A549 (cell line): ENCODE data around the gene YIF1B. TPM values are rescaled to one million over a fixed set of nuclear protein-coding genes. Genes with fewer than 3 reads are reported as not detected.

ENCODE experiments used
- ATAC-seq, 2 experiments: fragments of 200-7000 bp in 1 of 2; fragments of >200 bp in 1 of 2; cut with Nextera tagmentation in 1 of 2; cut with Tn5 transposase in 1 of 2; 3 replicates each; pipeline versions ENCODE4 v1.8.0 to v1.9.1; 2018 to 2020; ENCODE audit warnings: mild to moderate bottlenecking in 1 of 2, moderate library complexity in 1 of 2
- CTCF ChIA-PET: fragments of 300-600 bp; sonication (Branson Sonifier 250); formaldehyde crosslinking; extraction: SDS; loops from one replicate; lab custom pipeline; 2021; ENCODE audit warnings: antibody characterized with exemption, inconsistent platforms; lab: Yijun Ruan, JAX
- POLR2A ChIA-PET: fragments of 350-600 bp; formaldehyde crosslinking; extraction: SDS; loops from one replicate; lab custom pipeline; 2021; ENCODE audit warnings: antibody characterized with exemption, inconsistent platforms; lab: Yijun Ruan, JAX
- DNase-seq, 2 experiments: peaks; one replicate each; pipeline versions ENCODE4 v3.0.0 to v3.0.0-alpha.2; 2011 to 2016; ENCODE audit warnings: low read depth in 1 of 2, low spot score in 1 of 2
- FAIRE-seq: peaks from 2 replicates; lab custom pipeline; 2011; peaks lifted over from hg19 to GRCh38; lab: Jason Lieb, UNC
- H3K27ac ChIP-seq, 2 experiments: fragments of >200 bp; sonication (Bioruptor Twin); formaldehyde crosslinking; 3 replicates each; pipeline ENCODE4 v1.5.1; 2016 to 2017
- H3K4me1 ChIP-seq: fragments of >200 bp; sonication (Bioruptor Twin); formaldehyde crosslinking; 3 replicates; pipeline ENCODE4 v1.6.1; 2016
- H3K4me2 ChIP-seq: fragments of >200 bp; sonication (Bioruptor Twin); formaldehyde crosslinking; 3 replicates; pipeline ENCODE4 v1.6.1; 2016
- H3K4me3 ChIP-seq: fragments of >200 bp; sonication (Bioruptor Twin); formaldehyde crosslinking; 3 replicates; pipeline ENCODE4 v1.5.1; 2016
- H3K9me3 ChIP-seq: fragments of >200 bp; sonication (Bioruptor Twin); formaldehyde crosslinking; 3 replicates; pipeline ENCODE4 v1.6.1; 2016
- CBX2 ChIP-seq: fragments of 200-600 bp; sonication (generic); IDR thresholded peaks from 2 replicates; pipeline ENCODE4 v1.6.1; 2016; ENCODE audit warnings: low read depth, mild to moderate bottlenecking, borderline replicate concordance
- CHD4 ChIP-seq: fragments of 200-600 bp; sonication (generic); IDR thresholded peaks from 2 replicates; pipeline ENCODE4 v1.6.1; 2016; ENCODE audit warnings: antibody characterized with exemption, mild to moderate bottlenecking, borderline replicate concordance
- EHMT2 ChIP-seq: fragments of 200-600 bp; sonication (generic); IDR thresholded peaks from 2 replicates; pipeline ENCODE4 v1.6.1; 2016; ENCODE audit warnings: antibody characterized with exemption, low read depth, mild to moderate bottlenecking, moderate library complexity
- FOSB ChIP-seq: fragments of 250-450 bp; sonication (Bioruptor Pico); IDR thresholded peaks from 2 replicates; pipeline ENCODE4 v1.5.0; 2020; ENCODE audit warnings: mild to moderate bottlenecking, moderate library complexity
- FOXS1 ChIP-seq: fragments of 250-450 bp; sonication (Bioruptor Pico); IDR thresholded peaks from 2 replicates; pipeline ENCODE4 v1.5.0; 2020; ENCODE audit warnings: mild to moderate bottlenecking, moderate library complexity
- GATA3 ChIP-seq: IDR thresholded peaks from 2 replicates; pipeline ENCODE4 v1.6.1; 2012; ENCODE audit warnings: borderline replicate concordance
- HDAC2 ChIP-seq: fragments of 200-600 bp; sonication (generic); IDR thresholded peaks from 2 replicates; pipeline ENCODE4 v1.6.1; 2016
- HOXB13 ChIP-seq: fragments of 250-450 bp; sonication (Bioruptor Pico); IDR thresholded peaks from 2 replicates; pipeline ENCODE4 v1.5.0; 2020; ENCODE audit warnings: low read depth, mild to moderate bottlenecking, moderate library complexity
- JUN ChIP-seq, 2 experiments: fragments of >200 bp; sonication (Bioruptor Twin); formaldehyde crosslinking; IDR thresholded peaks; 2 replicates in 1 of 2; 3 replicates in 1 of 2; pipeline ENCODE4 v1.6.1; 2016 to 2017
- JUNB ChIP-seq: fragments of >200 bp; sonication (Bioruptor Twin); formaldehyde crosslinking; IDR thresholded peaks from 2 replicates; pipeline ENCODE4 v1.6.1; 2016
- KDM5A ChIP-seq: fragments of 200-600 bp; sonication (generic); IDR thresholded peaks from 2 replicates; pipeline ENCODE4 v1.6.1; 2016; ENCODE audit warnings: antibody characterized with exemption, mild to moderate bottlenecking
- MAZ ChIP-seq: fragments of 150-350 bp; IDR thresholded peaks from 2 replicates; pipeline ENCODE4 v1.6.1; 2014; ENCODE audit warnings: antibody characterized with exemption, low read depth, low read length, borderline replicate concordance
- NFE2L2 ChIP-seq: fragments of 150-350 bp; conservative IDR thresholded peaks from 2 replicates; pipeline ENCODE4 v1.6.1; 2014; ENCODE audit warnings: low read length
- NPAS2 ChIP-seq: fragments of 250-450 bp; sonication (Bioruptor Pico); IDR thresholded peaks from 2 replicates; pipeline ENCODE4 v1.8.0; 2022; ENCODE audit warnings: mild to moderate bottlenecking, moderate library complexity, borderline replicate concordance
- NR3C1 ChIP-seq: fragments of >200 bp; sonication (Bioruptor Twin); formaldehyde crosslinking; IDR thresholded peaks from 3 replicates; pipeline ENCODE4 v1.6.1; 2017
- POLR2A ChIP-seq: IDR thresholded peaks from 2 replicates; pipeline ENCODE4 v1.6.1; 2012; ENCODE audit warnings: mild to moderate bottlenecking, low read length
- POLR2AphosphoS2 ChIP-seq: conservative IDR thresholded peaks from 2 replicates; pipeline ENCODE4 v1.6.1; 2012; ENCODE audit warnings: low read length, improper control_type of control experiment, inconsistent platforms
- RARB ChIP-seq: fragments of 250-450 bp; sonication (Bioruptor Pico); IDR thresholded peaks from 2 replicates; pipeline ENCODE4 v1.8.0; 2021; ENCODE audit warnings: mild to moderate bottlenecking, moderate library complexity
- SMC3 ChIP-seq: fragments of >200 bp; sonication (Bioruptor Twin); formaldehyde crosslinking; IDR thresholded peaks from 3 replicates; pipeline ENCODE4 v1.6.1; 2018; ENCODE audit warnings: inconsistent platforms
- SREBF2 ChIP-seq: fragments of 450-650 bp; IDR thresholded peaks from 2 replicates; pipeline ENCODE4 v1.6.1; 2014; ENCODE audit warnings: mild to moderate bottlenecking, moderate library complexity
- TFCP2L1 ChIP-seq: fragments of 250-450 bp; sonication (Bioruptor Pico); IDR thresholded peaks from 2 replicates; pipeline ENCODE4 v1.5.0; 2021; ENCODE audit warnings: mild to moderate bottlenecking
- ZC3H11A ChIP-seq: fragments of 450-650 bp; IDR thresholded peaks from 2 replicates; pipeline ENCODE4 v1.6.1; 2014; ENCODE audit warnings: antibody characterized with exemption, mild to moderate bottlenecking
- ZFP36 ChIP-seq: fragments of 450-650 bp; IDR thresholded peaks from 2 replicates; pipeline ENCODE4 v1.6.1; 2014; ENCODE audit warnings: borderline replicate concordance; ENCODE audit not compliant: partially characterized antibody
- ZNF302 ChIP-seq: fragments of 250-450 bp; sonication (Bioruptor Pico); IDR thresholded peaks from 2 replicates; pipeline ENCODE4 v1.9.0; 2021; ENCODE audit warnings: inconsistent platforms, mild to moderate bottlenecking, moderate library complexity
- WGBS: methylation state at CpG from one replicate; pipeline ENCODE4 v1.1.6; 2017; ENCODE audit errors: missing lambda C conversion rate; 5-methylcytosine and 5-hydroxymethylcytosine counted together
- polyA plus RNA-seq, 4 experiments: library from polyadenylated mRNA; depleted of rRNA in 3 of 4; stranded (reverse); fragments of >200 nt; fragmentation: RNase III in 1 of 4; extraction: RNeasy Plus Mini Kit Qiagen cat#74134 plus additional on column Dnase treatment in 1 of 4; gene quantifications; 2 replicates in 3 of 4; 3 replicates in 1 of 4; pipeline ENCODE4 v1.2.3, GENCODE V29; 2011 to 2017
- TF ChIP-seq, protein P1 (sequence below): fragments of >200 bp; sonication (Bioruptor Twin); formaldehyde crosslinking; IDR thresholded peaks from 2 replicates; pipeline ENCODE4 v1.6.1; 2016
- TF ChIP-seq, protein P2 (sequence below): IDR thresholded peaks from 2 replicates; pipeline ENCODE4 v1.6.1; 2012
- TF ChIP-seq, protein P3 (sequence below): fragments of 450-650 bp; IDR thresholded peaks from 2 replicates; pipeline ENCODE4 v1.6.1; 2014; ENCODE audit warnings: antibody characterized with exemption
- TF ChIP-seq, protein P4 (sequence below): fragments of 200-600 bp; sonication (generic); IDR thresholded peaks from 2 replicates; pipeline ENCODE4 v1.6.1; 2016; ENCODE audit warnings: antibody characterized with exemption, mild to moderate bottlenecking, moderate library complexity
- TF ChIP-seq, protein P5 (sequence below): fragments of 250-450 bp; sonication (Bioruptor Pico); IDR thresholded peaks from 2 replicates; pipeline ENCODE4 v1.5.0; 2020; ENCODE audit warnings: low read depth, mild to moderate bottlenecking, moderate library complexity

YIF1B gene
- polyA plus RNA-seq, 2 of the 4 experiments (the other 2 are of a cell fraction): 75.5 to 100 TPM

DNA sequence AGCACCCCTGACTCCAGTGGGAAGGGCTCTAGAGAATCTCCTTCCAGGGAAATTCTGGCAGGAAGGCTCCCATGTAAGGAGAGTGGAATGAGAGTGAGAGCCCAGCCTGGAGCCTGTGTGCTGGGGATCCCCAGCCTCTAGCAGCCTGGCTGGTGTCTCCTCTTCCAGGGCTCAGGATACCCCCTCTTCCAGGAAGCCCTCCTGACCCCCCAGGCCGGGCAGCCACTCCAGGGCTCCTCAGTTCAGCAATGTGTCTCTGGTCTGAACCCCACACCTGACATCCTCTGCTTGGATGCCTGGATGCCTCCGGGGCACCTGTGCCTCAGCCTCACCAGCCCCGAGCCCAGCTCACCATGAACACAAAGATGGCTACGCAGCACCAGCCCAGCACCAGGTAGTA, 8.7 kb downstream of the YIF1B start:
- no peak for DNase-seq
- no peak for ATAC-seq
- FAIRE-seq: no peak
- Histone ChIP-seq H3K4me3 (no peak overlapping the region), H3K4me1 (peaks cover 30% of the 10 kb centered on the region)
- POLR2A ChIA-PET: no interaction called here
- WGBS: 88% methylated on average over 4 of the region's 4 CpGs
- TF ChIP-seq ZFP36 (peak; percentile 71), HOXB13 (CRISPR knock-in tag) (no peak), NFE2L2 (0 out of 2 replicates have a peak, but pooled peaks have one; percentile 10), CBX2 (no peak)
- TF ChIP-seq, all 56 proteins: peak for 2
- H3K9me3 ChIP-seq: no peaks in the 10 kb centered on the region
- CTCF ChIA-PET: interaction anchor here (0.6 to 10.1 kb wide), 6 partner anchors 13 to 150 kb away, joined by 3 to 76 read pairs (median 24); partner anchors contain the start of genes CATSPERG and KCNK6
- H3K4me2 ChIP-seq: no peak overlapping the region
- peak overlapping the region in 1 of 2 experiments; percentile 4; a peak in 2 of 6 replicates for H3K27ac ChIP-seq

DNA sequence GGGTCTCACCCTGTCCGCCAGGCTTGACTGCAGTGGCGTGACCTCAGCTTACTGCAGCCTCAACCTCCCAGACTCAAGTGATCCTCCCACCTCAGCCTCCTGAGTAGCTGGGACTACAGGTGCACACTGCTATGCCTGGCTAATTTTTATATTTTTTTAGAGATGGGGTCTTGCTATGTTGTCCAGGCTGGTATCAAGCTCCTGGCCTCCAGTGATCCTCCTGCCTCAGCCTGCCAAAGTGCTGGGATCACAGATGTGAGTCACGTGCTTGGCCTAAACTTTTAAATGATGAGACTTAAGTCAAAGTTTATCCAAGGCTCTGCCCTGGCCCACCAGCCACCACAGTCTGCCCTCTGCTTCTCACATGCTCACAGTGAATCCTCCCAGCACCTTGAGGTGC, 9.5 kb downstream of the YIF1B start:
- H3K4me1 ChIP-seq: peaks cover 38% of the 10 kb centered on the region
- no peak overlapping the region for H3K4me2 ChIP-seq
- no peak overlapping the region for H3K4me3 ChIP-seq
- H3K27ac ChIP-seq: no peak overlapping the region
- H3K9me3 ChIP-seq: no peaks in the 10 kb centered on the region
- ATAC-seq: no peak
- ChIA-PET POLR2A (interaction anchor here (0.5 to 4.8 kb wide), 4 partner anchors 16 to 81 kb away, joined by 3 to 127 read pairs (median 9); partner anchors contain the start of genes GGN and SPINT2), CTCF (interaction anchor here (0.6 to 10.1 kb wide), 6 partner anchors 14 to 414 kb away, joined by 3 to 76 read pairs (median 4); partner anchors contain the start of genes CATSPERG and KCNK6)
- 95% methylated on average over 3 of the region's 3 CpGs for WGBS
- no peak for DNase-seq
- FAIRE-seq: peak; percentile 87
- TF ChIP-seq TFCP2L1 (CRISPR knock-in tag): no peak
- no peak for TF ChIP-seq POLR2A
- 0 out of 2 replicates have a peak, but pooled peaks have one; percentile 9 for TF ChIP-seq POLR2AphosphoS2
- TF ChIP-seq, protein P1, sequence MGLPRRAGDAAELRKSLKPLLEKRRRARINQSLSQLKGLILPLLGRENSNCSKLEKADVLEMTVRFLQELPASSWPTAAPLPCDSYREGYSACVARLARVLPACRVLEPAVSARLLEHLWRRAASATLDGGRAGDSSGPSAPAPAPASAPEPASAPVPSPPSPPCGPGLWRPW: no peak

DNA sequence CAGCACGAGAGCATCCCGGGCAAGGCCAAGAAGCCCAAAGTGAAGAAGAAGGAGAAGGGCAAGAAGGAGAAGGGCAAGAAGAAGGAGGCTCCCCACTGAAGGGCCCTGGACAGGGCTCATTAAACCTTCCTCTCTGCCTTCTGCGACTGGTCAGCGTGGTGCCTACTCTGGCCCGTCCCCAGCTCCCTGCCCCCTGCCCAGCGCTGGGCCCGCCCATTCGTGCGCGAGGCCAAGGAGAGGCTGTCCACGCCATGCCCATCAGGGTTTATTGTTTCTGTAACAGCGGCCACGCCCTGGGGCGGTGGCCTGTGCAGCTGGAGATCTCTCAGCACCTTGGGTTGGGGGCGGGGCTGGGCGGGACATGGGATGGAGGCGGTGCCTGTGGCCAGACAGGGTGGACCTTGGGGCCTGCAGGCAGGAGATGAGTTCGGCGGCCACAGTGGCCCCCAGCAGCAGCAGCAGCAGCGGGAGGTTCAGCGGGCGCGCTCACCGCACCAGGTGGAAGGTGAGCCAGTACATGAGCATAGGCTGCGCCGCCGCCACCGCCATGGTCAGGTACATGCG, 10.8 kb downstream of the YIF1B start:
- Histone ChIP-seq H3K9me3 (no peaks in the 10 kb centered on the region), H3K27ac (peak overlapping the region; percentile 92 to 95), H3K4me1 (peaks cover 50% of the 10 kb centered on the region), H3K4me2 (peak overlapping the region; percentile 91), H3K4me3 (peak overlapping the region; percentile 60)
- DNase-seq: peak; percentile 100
- ATAC-seq: peak; percentile 60 to 85
- CTCF ChIA-PET: interaction anchor here (0.5 to 10.1 kb wide), 9 partner anchors 9 to 814 kb away, joined by 3 to 76 read pairs (median 10); partner anchors contain the start of genes CATSPERG and KCNK6
- POLR2A ChIA-PET: interaction anchor here (0.6 to 4.8 kb wide), 22 partner anchors 8 to 1131 kb away, joined by 3 to 127 read pairs (median 5); partner anchors contain the start of genes CATSPERG, GGN, KCNK6 and PPP1R14A
- FAIRE-seq: peak; percentile 100
- WGBS: 1% methylated on average over 20 of the region's 29 CpGs
- TF ChIP-seq, protein P2, sequence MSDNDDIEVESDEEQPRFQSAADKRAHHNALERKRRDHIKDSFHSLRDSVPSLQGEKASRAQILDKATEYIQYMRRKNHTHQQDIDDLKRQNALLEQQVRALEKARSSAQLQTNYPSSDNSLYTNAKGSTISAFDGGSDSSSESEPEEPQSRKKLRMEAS: peak; percentile 98
- TF ChIP-seq, protein P3, sequence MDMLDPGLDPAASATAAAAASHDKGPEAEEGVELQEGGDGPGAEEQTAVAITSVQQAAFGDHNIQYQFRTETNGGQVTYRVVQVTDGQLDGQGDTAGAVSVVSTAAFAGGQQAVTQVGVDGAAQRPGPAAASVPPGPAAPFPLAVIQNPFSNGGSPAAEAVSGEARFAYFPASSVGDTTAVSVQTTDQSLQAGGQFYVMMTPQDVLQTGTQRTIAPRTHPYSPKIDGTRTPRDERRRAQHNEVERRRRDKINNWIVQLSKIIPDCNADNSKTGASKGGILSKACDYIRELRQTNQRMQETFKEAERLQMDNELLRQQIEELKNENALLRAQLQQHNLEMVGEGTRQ: peak; percentile 24; the same call in 1 of the 2 replicates
- TF ChIP-seq NPAS2 (CRISPR knock-in tag) (no peak), EHMT2 (no peak), HDAC2 (no peak), GATA3 (peak; percentile 70), ZC3H11A (no peak), JUN (IDR thresholded peaks at IDR 0.05) (peak; percentile 76 to 90), CHD4 (no peak), SREBF2 (no peak), NR3C1 (no peak), FOXS1 (no peak), SMC3 (peak; percentile 38; the same call in 2 of the 3 replicates), KDM5A (no peak), FOSB (CRISPR knock-in tag) (no peak), ZNF302 (CRISPR knock-in tag) (no peak), MAZ (peak; percentile 72; the same call in 1 of the 2 replicates), JUNB (no peak), RARB (no peak)
- TF ChIP-seq, protein P4, sequence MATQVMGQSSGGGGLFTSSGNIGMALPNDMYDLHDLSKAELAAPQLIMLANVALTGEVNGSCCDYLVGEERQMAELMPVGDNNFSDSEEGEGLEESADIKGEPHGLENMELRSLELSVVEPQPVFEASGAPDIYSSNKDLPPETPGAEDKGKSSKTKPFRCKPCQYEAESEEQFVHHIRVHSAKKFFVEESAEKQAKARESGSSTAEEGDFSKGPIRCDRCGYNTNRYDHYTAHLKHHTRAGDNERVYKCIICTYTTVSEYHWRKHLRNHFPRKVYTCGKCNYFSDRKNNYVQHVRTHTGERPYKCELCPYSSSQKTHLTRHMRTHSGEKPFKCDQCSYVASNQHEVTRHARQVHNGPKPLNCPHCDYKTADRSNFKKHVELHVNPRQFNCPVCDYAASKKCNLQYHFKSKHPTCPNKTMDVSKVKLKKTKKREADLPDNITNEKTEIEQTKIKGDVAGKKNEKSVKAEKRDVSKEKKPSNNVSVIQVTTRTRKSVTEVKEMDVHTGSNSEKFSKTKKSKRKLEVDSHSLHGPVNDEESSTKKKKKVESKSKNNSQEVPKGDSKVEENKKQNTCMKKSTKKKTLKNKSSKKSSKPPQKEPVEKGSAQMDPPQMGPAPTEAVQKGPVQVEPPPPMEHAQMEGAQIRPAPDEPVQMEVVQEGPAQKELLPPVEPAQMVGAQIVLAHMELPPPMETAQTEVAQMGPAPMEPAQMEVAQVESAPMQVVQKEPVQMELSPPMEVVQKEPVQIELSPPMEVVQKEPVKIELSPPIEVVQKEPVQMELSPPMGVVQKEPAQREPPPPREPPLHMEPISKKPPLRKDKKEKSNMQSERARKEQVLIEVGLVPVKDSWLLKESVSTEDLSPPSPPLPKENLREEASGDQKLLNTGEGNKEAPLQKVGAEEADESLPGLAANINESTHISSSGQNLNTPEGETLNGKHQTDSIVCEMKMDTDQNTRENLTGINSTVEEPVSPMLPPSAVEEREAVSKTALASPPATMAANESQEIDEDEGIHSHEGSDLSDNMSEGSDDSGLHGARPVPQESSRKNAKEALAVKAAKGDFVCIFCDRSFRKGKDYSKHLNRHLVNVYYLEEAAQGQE: no peak
- TF ChIP-seq, protein P1: no peak
- TF ChIP-seq, protein P5, sequence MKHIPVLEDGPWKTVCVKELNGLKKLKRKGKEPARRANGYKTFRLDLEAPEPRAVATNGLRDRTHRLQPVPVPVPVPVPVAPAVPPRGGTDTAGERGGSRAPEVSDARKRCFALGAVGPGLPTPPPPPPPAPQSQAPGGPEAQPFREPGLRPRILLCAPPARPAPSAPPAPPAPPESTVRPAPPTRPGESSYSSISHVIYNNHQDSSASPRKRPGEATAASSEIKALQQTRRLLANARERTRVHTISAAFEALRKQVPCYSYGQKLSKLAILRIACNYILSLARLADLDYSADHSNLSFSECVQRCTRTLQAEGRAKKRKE: no peak
